ENCODE data around the gene NPAS1.

GRCh38 chr19:47066376-47067214 lies 47.0 kb downstream of the NPAS1 start:
- TF ChIP-seq CTCF (IDR thresholded peaks at IDR 0.05): no peak
- no peak for TF ChIP-seq POLR2A (IDR thresholded peaks at IDR 0.05)

Data from Peyer's patch (tissue), 4 donors.